HepG2 (cell line): ENCODE data around the gene PSMB9.

Experiments
- BCLAF1 ChIP-seq: fragments of 450-650 bp; IDR thresholded peaks from 2 replicates; pipeline ENCODE4 v1.6.1; 2017; ENCODE audit warnings: mild to moderate bottlenecking
- CHD2 ChIP-seq: IDR thresholded peaks from 2 replicates; pipeline ENCODE4 v1.6.1; 2011; ENCODE audit warnings: low read depth, low read length, improper control_type of control experiment
- DMTF1 ChIP-seq: sonication (generic); formaldehyde crosslinking; IDR thresholded peaks from 2 replicates; pipeline ENCODE4 v1.4.0; 2020; ENCODE audit warnings: mild to moderate bottlenecking, missing genetic modification reagents
- JUNB ChIP-seq: sonication (generic); formaldehyde crosslinking; IDR thresholded peaks from 2 replicates; pipeline ENCODE4 v1.8.0; 2022; ENCODE audit warnings: missing genetic modification reagents, mild to moderate bottlenecking, borderline replicate concordance
- RAD21 ChIP-seq: fragments of 450-650 bp; formaldehyde crosslinking; IDR thresholded peaks from 2 replicates; pipeline ENCODE4 v1.5.0; 2020; ENCODE audit warnings: mild to moderate bottlenecking
- YY1 ChIP-seq: IDR thresholded peaks from 2 replicates; pipeline ENCODE4 v1.6.1; 2011; ENCODE audit warnings: low read length, low read depth, moderate library complexity, mild to moderate bottlenecking; ENCODE audit not compliant: insufficient read depth, insufficient replicate concordance

- no peak for TF ChIP-seq YY1
- no peak for TF ChIP-seq BCLAF1
- TF ChIP-seq CHD2, result no peak
- no peak for TF ChIP-seq RAD21 (CRISPR knock-in tag)
- TF ChIP-seq JUNB (CRISPR knock-in tag), result no peak
- no peak for TF ChIP-seq DMTF1 (CRISPR knock-in tag)
Observed at GRCh38 chr6:32890831-32891230, 36.8 kb downstream of the PSMB9 start.
